DND-41 (cell line): ENCODE data around the gene PITPNM3.

ENCODE experiments used
- CTCF ChIP-seq: IDR thresholded peaks from 2 replicates; pipeline ENCODE4 v1.5.1; 2012; ENCODE audit warnings: borderline replicate concordance, low read length, moderate library complexity, mild to moderate bottlenecking; ENCODE audit not compliant: poor library complexity, severe bottlenecking; ENCODE audit errors: extremely low read depth
- EZH2 ChIP-seq: IDR thresholded peaks from 3 replicates; pipeline ENCODE4 v1.6.1; 2012; ENCODE audit warnings: borderline replicate concordance, low read depth, mild to moderate bottlenecking, moderate library complexity, low read length, inconsistent platforms; ENCODE audit not compliant: severe bottlenecking

- no peak for TF ChIP-seq CTCF
- TF ChIP-seq EZH2: no peak
Measured at GRCh38 chr17:6573982-6574686, 17.8 kb upstream of the PITPNM3 start.
